AG04450 (cell line): ENCODE measurements around the gene TSSC4. TPM values are rescaled to one million over a fixed set of nuclear protein-coding genes. Genes with fewer than 3 reads are reported as not detected.

ENCODE experiments used
- CTCF ChIA-PET: fragments of 300-600, 350-600 bp; formaldehyde crosslinking; extraction: SDS; loops from one replicate; lab custom pipeline; 2022; ENCODE audit warnings: antibody characterized with exemption, inconsistent platforms; lab: Charles Lee
- POLR2A ChIA-PET: fragments of 350-600 bp; formaldehyde crosslinking; extraction: SDS; loops from one replicate; lab custom pipeline; 2021; ENCODE audit warnings: antibody characterized with exemption, inconsistent platforms; lab: Yijun Ruan, JAX
- DNase-seq: peaks from one replicate; pipeline ENCODE4 v3.0.0-alpha.2; 2011; ENCODE audit warnings: low read depth, low spot score
- H3K27ac ChIP-seq: one replicate; pipeline ENCODE4 v1.5.1; 2012; ENCODE audit warnings: low read depth, low read length, control low read depth
- H3K27me3 ChIP-seq: one replicate; pipeline ENCODE4 v1.6.0; 2012; ENCODE audit warnings: low read length; ENCODE audit not compliant: control insufficient read depth, insufficient read depth
- H3K4me3 ChIP-seq: 2 replicates; pipeline ENCODE4 v1.5.1; 2011; ENCODE audit warnings: mild to moderate bottlenecking, low read depth, low read length, control low read depth
- H3K9me3 ChIP-seq: 2 replicates; pipeline ENCODE4 v1.5.1; 2012; ENCODE audit warnings: low read length; ENCODE audit not compliant: control insufficient read depth, insufficient read depth
- polyA plus RNA-seq: library from polyadenylated mRNA; depleted of rRNA; stranded (reverse); fragments of >200 nt; gene quantifications from 2 replicates; pipeline ENCODE4 v1.2.3, GENCODE V29; 2011
- TF ChIP-seq, protein P1 (sequence below): IDR thresholded peaks from 2 replicates; pipeline ENCODE4 v1.5.1; 2011; ENCODE audit warnings: low read depth, low read length, control low read depth, inconsistent platforms

Gene TSSC4
- polyA plus RNA-seq, 1 experiment = 13.3 TPM

DNA sequence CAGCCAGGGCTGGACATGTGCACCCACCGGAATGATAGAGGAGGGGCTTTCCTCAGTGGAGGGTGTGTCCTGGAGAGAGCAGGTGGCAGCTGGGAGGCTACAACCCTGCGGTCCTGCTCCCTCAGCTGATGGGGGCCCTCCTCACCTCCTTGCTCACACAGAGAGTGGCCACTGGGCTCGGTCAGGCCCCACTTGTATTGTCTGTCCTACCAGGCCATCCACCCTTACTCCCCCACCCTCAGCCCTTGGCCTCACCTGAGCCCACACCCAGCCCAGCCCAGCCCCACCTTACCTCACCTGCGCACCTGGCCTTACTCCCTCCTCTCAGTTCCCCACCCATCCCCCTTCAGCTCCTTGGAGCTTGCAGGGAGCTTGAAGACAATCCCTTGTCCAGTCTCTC, 40.6 kb downstream of the TSSC4 start:
- Histone ChIP-seq H3K27ac (no peak overlapping the region), H3K27me3 (peaks cover 27% of the 10 kb centered on the region), H3K4me3 (no peak overlapping the region), H3K9me3 (no peaks in the 10 kb centered on the region; the same call in 1 of the 2 replicates)
- ChIA-PET POLR2A (interaction anchor here (0.6 kb wide), 1 partner anchor 82 kb away, joined by 3 read pairs; no protein-coding TSS in a partner anchor), CTCF (no interaction called here)
- TF ChIP-seq, protein P1, sequence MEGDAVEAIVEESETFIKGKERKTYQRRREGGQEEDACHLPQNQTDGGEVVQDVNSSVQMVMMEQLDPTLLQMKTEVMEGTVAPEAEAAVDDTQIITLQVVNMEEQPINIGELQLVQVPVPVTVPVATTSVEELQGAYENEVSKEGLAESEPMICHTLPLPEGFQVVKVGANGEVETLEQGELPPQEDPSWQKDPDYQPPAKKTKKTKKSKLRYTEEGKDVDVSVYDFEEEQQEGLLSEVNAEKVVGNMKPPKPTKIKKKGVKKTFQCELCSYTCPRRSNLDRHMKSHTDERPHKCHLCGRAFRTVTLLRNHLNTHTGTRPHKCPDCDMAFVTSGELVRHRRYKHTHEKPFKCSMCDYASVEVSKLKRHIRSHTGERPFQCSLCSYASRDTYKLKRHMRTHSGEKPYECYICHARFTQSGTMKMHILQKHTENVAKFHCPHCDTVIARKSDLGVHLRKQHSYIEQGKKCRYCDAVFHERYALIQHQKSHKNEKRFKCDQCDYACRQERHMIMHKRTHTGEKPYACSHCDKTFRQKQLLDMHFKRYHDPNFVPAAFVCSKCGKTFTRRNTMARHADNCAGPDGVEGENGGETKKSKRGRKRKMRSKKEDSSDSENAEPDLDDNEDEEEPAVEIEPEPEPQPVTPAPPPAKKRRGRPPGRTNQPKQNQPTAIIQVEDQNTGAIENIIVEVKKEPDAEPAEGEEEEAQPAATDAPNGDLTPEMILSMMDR = no peak
- no peak for DNase-seq

DNA sequence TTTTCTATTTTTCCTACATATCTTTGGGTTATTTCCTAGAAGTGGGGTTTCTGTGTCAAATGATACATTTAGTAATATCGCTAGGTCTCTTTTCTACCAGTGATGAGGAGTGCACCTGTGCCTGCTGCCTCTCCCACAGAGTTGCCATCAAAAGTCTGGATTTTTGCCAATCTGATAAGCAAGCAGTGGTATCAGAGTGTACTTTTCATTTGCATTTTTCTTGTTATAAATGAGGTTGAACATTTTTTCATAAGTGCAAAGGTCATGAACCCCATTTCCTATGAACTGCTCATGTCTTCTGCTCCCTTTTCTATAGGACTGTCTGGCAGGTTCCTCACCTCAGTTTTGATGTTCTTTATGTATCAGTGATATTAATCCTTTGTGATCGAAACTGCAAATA, 42.0 kb downstream of the TSSC4 start:
- ChIA-PET CTCF (no interaction called here), POLR2A (no interaction called here)
- Histone ChIP-seq H3K9me3 (no peaks in the 10 kb centered on the region; the same call in 1 of the 2 replicates), H3K27ac (no peak overlapping the region), H3K4me3 (no peak overlapping the region), H3K27me3 (peaks cover 34% of the 10 kb centered on the region)
- no peak for DNase-seq
- TF ChIP-seq, protein P1 = no peak

DNA sequence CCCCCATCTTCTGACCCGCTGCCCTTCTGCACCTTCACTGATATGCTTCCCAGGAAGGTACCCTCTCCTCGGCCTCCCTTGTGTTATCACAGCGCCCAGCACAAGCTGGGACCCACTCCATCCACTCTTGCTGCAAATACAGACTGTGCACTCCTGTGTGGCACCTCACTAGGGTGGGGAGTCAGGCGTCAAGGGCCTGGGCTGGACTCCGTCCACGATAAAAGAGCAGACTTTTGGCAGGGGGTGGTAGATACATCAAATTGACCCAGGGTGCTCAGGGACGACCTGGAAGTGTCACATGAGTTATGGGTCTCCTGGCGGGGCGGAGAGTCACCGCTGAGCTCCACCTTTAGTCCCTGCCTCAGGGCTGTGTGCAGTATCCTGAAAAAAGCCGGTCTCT, 42.9 kb downstream of the TSSC4 start:
- H3K9me3 ChIP-seq = no peaks in the 10 kb centered on the region; the same call in 1 of the 2 replicates
- H3K27me3 ChIP-seq = peaks cover 32% of the 10 kb centered on the region
- ChIA-PET POLR2A (no interaction called here), CTCF (no interaction called here)
- H3K27ac ChIP-seq = no peak overlapping the region
- TF ChIP-seq, protein P1 = no peak
- no peak for DNase-seq
- H3K4me3 ChIP-seq = no peak overlapping the region

DNA sequence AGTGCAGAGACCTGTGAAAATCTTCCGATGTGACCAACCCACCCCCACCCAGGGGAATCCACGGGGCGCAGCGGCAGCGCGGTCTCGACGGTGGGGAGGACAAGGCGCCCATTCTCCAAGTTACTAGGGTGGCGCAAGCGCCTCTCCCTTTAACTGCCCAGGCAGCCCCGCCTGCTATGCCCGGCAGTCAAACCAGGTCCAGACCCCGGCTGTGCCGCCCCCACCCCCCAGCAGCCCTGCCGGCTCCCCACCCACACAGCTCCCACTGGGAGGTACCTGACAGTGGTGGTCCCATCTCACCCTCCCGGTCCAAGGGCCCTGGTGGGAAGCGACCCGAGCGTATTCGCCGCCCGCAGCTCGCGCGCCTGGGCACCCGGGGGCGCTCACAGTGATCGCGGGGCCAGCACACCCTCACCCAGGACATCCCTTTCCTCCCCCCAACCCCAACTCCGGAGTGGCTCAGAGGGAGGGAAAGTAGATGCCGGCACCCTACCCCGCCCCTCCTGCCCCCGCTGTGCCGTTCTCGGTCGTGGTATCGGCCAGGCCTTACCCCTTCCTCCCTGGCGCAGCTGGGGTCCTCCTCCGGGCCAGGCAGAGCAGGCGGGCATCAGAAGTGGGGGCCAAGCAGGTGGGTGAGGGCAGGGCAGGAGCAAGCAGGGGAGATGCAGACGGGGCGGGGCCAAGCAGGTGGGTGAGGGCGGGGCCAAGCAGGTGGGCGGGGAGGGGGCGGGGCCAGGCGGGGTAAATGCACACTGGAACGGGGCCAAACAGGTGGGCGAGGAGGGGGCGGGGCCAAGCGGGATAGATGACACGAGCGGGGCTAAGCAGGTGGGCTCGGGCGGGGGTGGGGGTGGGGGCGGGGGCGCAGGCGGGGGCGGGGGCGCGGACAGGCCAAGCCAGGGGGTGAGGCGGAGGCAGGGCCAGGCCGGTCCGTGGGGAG, 43.6 kb downstream of the TSSC4 start, which contains the start of gene TRPM5:
Gene TRPM5 (minus strand): TSS at position 634 of the 940 bp plus-strand sequence. CDS start 21,478 bp downstream, outside the sequence.
- Histone ChIP-seq H3K9me3 (no peaks in the 10 kb centered on the region; the same call in 1 of the 2 replicates), H3K27ac (no peak within 1 kb of the TSS), H3K27me3 (peaks cover 34% of the 10 kb centered on the region), H3K4me3 (no peak within 1 kb of the TSS)
- ChIA-PET CTCF (no interaction called here), POLR2A (no interaction called here)
- no peak for DNase-seq
- TF ChIP-seq, protein P1 = no peak
